Upper lobe of left lung (tissue), 6 donors: ENCODE measurements around the gene GABBR2. TPM values are rescaled to one million over a fixed set of nuclear protein-coding genes. Genes with fewer than 3 reads are reported as not detected.

ENCODE experiments used
- ATAC-seq, 2 donors: fragments of 200-7000 bp; cut with Tn5 transposase; one replicate each; pipeline ENCODE4 v1.9.1; 2022; ENCODE audit warnings: mild to moderate bottlenecking in 2 of 2, moderate library complexity in 2 of 2; ENCODE audit not compliant: low FRiP score in 2 of 2
- DNase-seq, 2 donors: peaks; one replicate each; pipeline ENCODE4 v3.0.0-alpha.2; 2019 to 2020
- H3K27ac ChIP-seq, 4 donors: fragments of 200-600 bp; sonication (generic); one replicate each; pipeline ENCODE4 v1.5.1; 2016 to 2019
- H3K27me3 ChIP-seq, 4 donors: fragments of 200-600 bp; sonication (generic); one replicate each; pipeline ENCODE4 v1.5.1; 2017 to 2019
- H3K36me3 ChIP-seq, 4 donors: fragments of 200-600 bp; sonication (generic); one replicate each; pipeline ENCODE4 v1.5.1; 2016 to 2019
- H3K4me1 ChIP-seq, 4 donors: fragments of 200-600 bp; sonication (generic); one replicate each; pipeline ENCODE4 v1.5.1; 2018 to 2019
- H3K4me3 ChIP-seq, 4 donors: fragments of 200-600 bp; sonication (generic); one replicate each; pipeline ENCODE4 v1.5.1; 2017 to 2019; ENCODE audit warnings: mild to moderate bottlenecking in 2 of 4, moderate library complexity in 1 of 4
- H3K9me3 ChIP-seq, 4 donors: fragments of 200-600 bp; sonication (generic); one replicate each; pipeline ENCODE4 v1.5.1; 2018 to 2019
- EP300 ChIP-seq, 4 donors: sonication (generic); formaldehyde crosslinking; IDR thresholded peaks; one replicate each; pipeline ENCODE4 v1.5.1; 2017; ENCODE audit warnings: antibody characterized with exemption in 4 of 4, control low read depth in 2 of 4
- POLR2A ChIP-seq, 4 donors: fragments of 450-650 bp; IDR thresholded peaks; one replicate each; pipeline ENCODE4 v1.5.1; 2016 to 2017; ENCODE audit warnings: antibody characterized with exemption in 4 of 4, mild to moderate bottlenecking in 2 of 4
- POLR2AphosphoS5 ChIP-seq, 2 donors: sonication (generic); formaldehyde crosslinking; IDR thresholded peaks; one replicate each; pipeline ENCODE4 v1.5.1; 2017; ENCODE audit warnings: antibody characterized with exemption in 2 of 2
- WGBS, 2 donors: methylation state at CpG; one replicate each; pipeline ENCODE4 v1.1.5; 2017 to 2018; 5-methylcytosine and 5-hydroxymethylcytosine counted together
- total RNA-seq, 6 donors: library from RNA; depleted of rRNA in 4 of 6; stranded (reverse); fragments of >200 nt in 4 of 6; gene quantifications; one replicate each; pipeline versions ENCODE4 v1.1.0 to v1.2.1, GENCODE V29; 2016 to 2021
- TF ChIP-seq, protein P1 (sequence below), 6 experiments: fragments of 450-650 bp in 4 of 6; fragments of 200-600 bp in 2 of 6; sonication (generic) in 2 of 6; IDR thresholded peaks; one replicate each; pipeline ENCODE4 v1.5.1; 2016 to 2019; ENCODE audit warnings: antibody characterized with exemption in 6 of 6
- donor health status: DM: no; HTN: no; CAD: no; lungs with moderate emphysema.
- donor health status: DM: no; HTN: yes; CAD: no; lungs with severe emphysema.

The GABBR2 gene
- total RNA-seq, 6 donors from 2014 or later, result 0.15 to 1.00 (median 0.81) TPM; not detected in 1

DNA sequence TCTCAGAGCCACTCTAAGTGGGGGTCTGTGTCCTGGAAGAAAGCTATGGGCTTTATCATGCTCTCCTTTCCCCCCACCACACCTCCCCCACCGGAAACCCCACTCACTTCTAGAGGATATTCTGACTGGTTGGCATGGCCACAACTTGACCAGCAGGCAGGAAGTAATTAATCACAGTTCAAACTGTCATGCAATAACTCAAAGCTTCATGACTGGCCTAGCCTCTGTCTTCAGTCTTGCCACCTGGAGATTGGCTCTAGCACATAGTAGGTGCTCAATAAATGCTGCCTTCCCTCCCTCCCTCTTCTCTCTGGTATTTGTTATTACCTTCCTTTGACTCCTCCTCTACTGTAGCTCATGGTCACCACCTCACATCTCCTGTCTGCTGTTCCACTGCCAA lies 124.7 kb downstream of the GABBR2 start:
- no peak overlapping the region for H3K4me3 ChIP-seq
- TF ChIP-seq POLR2A (IDR thresholded peaks at IDR 0.05), result no peak
- TF ChIP-seq, protein P1, sequence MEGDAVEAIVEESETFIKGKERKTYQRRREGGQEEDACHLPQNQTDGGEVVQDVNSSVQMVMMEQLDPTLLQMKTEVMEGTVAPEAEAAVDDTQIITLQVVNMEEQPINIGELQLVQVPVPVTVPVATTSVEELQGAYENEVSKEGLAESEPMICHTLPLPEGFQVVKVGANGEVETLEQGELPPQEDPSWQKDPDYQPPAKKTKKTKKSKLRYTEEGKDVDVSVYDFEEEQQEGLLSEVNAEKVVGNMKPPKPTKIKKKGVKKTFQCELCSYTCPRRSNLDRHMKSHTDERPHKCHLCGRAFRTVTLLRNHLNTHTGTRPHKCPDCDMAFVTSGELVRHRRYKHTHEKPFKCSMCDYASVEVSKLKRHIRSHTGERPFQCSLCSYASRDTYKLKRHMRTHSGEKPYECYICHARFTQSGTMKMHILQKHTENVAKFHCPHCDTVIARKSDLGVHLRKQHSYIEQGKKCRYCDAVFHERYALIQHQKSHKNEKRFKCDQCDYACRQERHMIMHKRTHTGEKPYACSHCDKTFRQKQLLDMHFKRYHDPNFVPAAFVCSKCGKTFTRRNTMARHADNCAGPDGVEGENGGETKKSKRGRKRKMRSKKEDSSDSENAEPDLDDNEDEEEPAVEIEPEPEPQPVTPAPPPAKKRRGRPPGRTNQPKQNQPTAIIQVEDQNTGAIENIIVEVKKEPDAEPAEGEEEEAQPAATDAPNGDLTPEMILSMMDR (IDR thresholded peaks at IDR 0.05), result no peak
- no peak for TF ChIP-seq POLR2AphosphoS5 (IDR thresholded peaks at IDR 0.05)
- TF ChIP-seq EP300 (IDR thresholded peaks at IDR 0.05), result no peak
- DNase-seq (no peak), ATAC-seq (no peak)
- H3K9me3 ChIP-seq, result no peaks in the 10 kb centered on the region
- no peaks in the 10 kb centered on the region for H3K36me3 ChIP-seq
- H3K27ac ChIP-seq, result no peak overlapping the region
- H3K27me3 ChIP-seq, result no peaks in the 10 kb centered on the region
- H3K4me1 ChIP-seq, result no peaks in the 10 kb centered on the region
- 20 to 23% methylated on average over 1 of the region's 1 CpG for WGBS, 2 donors

DNA sequence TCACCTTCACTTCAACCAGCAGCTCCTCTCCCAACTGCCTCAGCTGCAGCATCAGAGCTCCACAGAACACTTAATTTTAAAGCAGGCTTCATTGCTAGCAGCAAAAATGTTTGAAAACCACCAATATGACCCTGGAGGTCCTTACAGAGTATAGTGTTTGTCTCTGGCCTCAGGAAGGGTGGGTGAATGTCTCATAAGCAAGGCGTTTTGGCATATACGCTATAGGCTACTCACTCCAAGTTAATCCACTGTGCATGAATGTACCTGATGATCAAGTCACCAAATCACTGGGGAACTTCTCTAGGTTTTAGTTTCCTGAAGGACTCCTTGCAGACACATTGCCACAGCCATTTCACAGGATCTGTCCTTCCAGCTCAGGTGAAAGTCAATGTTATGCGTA lies 125.3 kb downstream of the GABBR2 start:
- ATAC-seq (no peak), DNase-seq (no peak)
- TF ChIP-seq EP300 (IDR thresholded peaks at IDR 0.05) (no peak), POLR2A (IDR thresholded peaks at IDR 0.05) (no peak), POLR2AphosphoS5 (IDR thresholded peaks at IDR 0.05) (no peak)
- TF ChIP-seq, protein P1 (IDR thresholded peaks at IDR 0.05), result no peak
- Histone ChIP-seq H3K27me3 (no peaks in the 10 kb centered on the region), H3K36me3 (no peaks in the 10 kb centered on the region), H3K9me3 (no peaks in the 10 kb centered on the region), H3K4me1 (no peaks in the 10 kb centered on the region), H3K27ac (no peak overlapping the region), H3K4me3 (no peak overlapping the region)
- WGBS, 2 donors, result 92 to 96% methylated on average over 3 of the region's 3 CpGs

DNA sequence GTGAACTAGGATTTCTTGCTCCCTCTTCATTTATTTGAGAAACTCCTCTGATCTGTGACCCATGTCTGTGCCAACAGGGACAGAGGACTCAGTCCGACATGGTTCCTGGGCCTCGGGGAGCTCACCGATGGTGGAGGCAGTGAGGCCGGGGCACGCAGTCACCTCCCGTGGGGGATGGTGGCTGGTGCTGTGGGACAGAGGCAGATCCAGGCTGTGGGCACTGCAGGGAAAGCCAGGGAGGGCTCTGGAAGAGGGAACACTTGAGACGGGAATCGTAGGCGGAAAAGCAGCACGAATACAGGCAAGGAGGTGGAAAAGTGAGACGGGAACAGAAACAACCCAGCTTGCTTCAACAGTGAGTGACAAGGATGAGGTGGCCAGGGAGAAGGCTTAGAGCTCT lies 127.8 kb downstream of the GABBR2 start:
- 71 to 74% methylated on average over 11 of the region's 11 CpGs for WGBS, 2 donors
- DNase-seq, result peak in 1 of 2 donors; percentile 49
- H3K9me3 ChIP-seq, result no peaks in the 10 kb centered on the region
- no peak overlapping the region for H3K27ac ChIP-seq
- H3K27me3 ChIP-seq, result no peaks in the 10 kb centered on the region
- H3K4me3 ChIP-seq, result no peak overlapping the region
- TF ChIP-seq POLR2A (IDR thresholded peaks at IDR 0.05) (no peak), POLR2AphosphoS5 (IDR thresholded peaks at IDR 0.05) (no peak), EP300 (IDR thresholded peaks at IDR 0.05) (no peak)
- TF ChIP-seq, protein P1 (IDR thresholded peaks at IDR 0.05), result no peak
- H3K36me3 ChIP-seq, result no peaks in the 10 kb centered on the region
- no peaks in the 10 kb centered on the region for H3K4me1 ChIP-seq
- ATAC-seq, result no peak

DNA sequence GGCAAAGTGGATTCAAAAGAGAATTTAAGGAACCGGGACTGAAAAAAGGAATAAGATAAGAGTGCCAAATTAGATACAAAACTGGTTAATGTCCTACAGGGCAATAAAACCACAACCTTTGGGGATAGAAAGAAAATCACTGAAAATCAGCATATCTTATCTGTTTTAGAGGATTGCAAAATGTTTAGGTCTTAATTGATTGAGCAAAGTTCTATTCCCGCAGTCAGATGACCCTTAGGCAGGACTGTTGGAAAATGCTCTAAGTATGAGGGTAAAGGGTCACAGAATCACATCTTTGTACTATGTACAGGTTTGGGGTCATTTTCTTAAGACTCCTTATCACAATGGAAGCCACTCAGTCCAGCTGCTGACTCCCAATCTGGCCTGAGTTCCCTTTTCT lies 129.0 kb downstream of the GABBR2 start:
- Histone ChIP-seq H3K36me3 (no peaks in the 10 kb centered on the region), H3K27me3 (no peaks in the 10 kb centered on the region), H3K4me3 (no peak overlapping the region), H3K27ac (no peak overlapping the region), H3K4me1 (peaks cover 0 to 6% (median 0%) of the 10 kb centered on the region in 4 donors), H3K9me3 (no peaks in the 10 kb centered on the region)
- WGBS, 2 donors, result 86 to 89% methylated on average over 2 of the region's 2 CpGs
- no peak for TF ChIP-seq POLR2AphosphoS5 (IDR thresholded peaks at IDR 0.05)
- TF ChIP-seq POLR2A (IDR thresholded peaks at IDR 0.05), result no peak
- TF ChIP-seq EP300 (IDR thresholded peaks at IDR 0.05), result no peak
- TF ChIP-seq, protein P1 (IDR thresholded peaks at IDR 0.05), result no peak
- DNase-seq (no peak), ATAC-seq (no peak)

DNA sequence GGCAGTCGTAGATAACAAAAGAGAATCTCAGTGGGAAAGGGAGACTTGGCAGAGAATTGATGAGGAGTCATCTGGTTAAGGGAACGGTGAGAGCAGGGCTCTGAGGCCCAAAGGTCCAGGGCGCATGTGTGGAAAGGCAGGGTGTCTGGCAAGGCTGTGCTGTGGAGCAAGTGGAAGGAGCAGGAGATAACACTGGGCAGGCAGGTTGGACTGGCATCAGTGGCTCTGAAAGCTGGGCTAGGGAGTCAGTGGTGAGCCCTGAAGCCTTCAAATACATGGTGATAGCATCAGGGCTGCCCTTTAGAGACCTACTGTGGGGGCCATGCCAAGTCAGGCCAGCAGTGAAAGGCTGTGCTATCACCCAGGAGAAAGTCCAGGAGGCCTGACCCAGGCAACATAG lies 131.3 kb downstream of the GABBR2 start:
- Histone ChIP-seq H3K9me3 (no peaks in the 10 kb centered on the region), H3K4me1 (peaks cover 0 to 6% (median 0%) of the 10 kb centered on the region in 4 donors), H3K4me3 (no peak overlapping the region), H3K27me3 (no peaks in the 10 kb centered on the region), H3K36me3 (no peaks in the 10 kb centered on the region), H3K27ac (no peak overlapping the region)
- 88 to 98% methylated on average over 2 to 3 of the region's 3 CpGs for WGBS, 2 donors
- ATAC-seq, result no peak
- TF ChIP-seq EP300 (IDR thresholded peaks at IDR 0.05) (no peak), POLR2A (IDR thresholded peaks at IDR 0.05) (no peak), POLR2AphosphoS5 (IDR thresholded peaks at IDR 0.05) (no peak)
- TF ChIP-seq, protein P1 (IDR thresholded peaks at IDR 0.05), result no peak
- DNase-seq, result no peak
